ENCODE results near the gene CDKAL1. TPM values are rescaled to one million over a fixed set of nuclear protein-coding genes. Genes with fewer than 3 reads are reported as not detected.

CDKAL1 gene
- total and polyA plus RNA-seq, 2 donors (not counting 3 experiments of a cell fraction or from before 2014, with no cell fraction given) = 6.1 to 20.5 TPM

DNA sequence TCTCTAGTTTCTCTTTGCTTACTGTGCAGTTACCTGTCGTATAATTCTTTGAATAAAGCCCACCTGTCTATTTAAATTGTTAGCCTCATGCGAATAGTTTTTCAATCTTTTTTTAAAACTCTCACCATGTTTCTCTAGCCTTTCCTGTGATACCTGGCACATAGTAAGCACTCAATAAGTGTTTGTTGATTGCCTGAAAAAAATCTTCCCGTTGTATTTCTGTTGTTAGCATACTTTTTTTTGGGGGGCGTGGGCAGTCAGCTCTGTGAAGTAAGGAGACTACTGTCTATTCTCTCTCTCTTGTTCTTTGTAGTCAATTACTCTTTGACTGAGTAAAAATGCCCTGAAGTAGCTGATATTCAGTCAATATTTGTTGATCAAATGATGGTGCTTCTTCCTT lies 205.8 kb downstream of the CDKAL1 start:
- TF ChIP-seq EZH2 (IDR thresholded peaks at IDR 0.05; ENCODE audit: borderline replicate concordance, low read depth, low read length, severe bottlenecking) (no peak), FOS (IDR thresholded peaks at IDR 0.05; ENCODE audit: borderline replicate concordance, insufficient read depth, low read length) (no peak), GATA2 (IDR thresholded peaks at IDR 0.05; ENCODE audit: insufficient read depth, insufficient read length, low read depth, low read length) (no peak), POLR2A (IDR thresholded peaks at IDR 0.05; ENCODE audit: low read depth, low read length) (no peak), POLR2AphosphoS5 (IDR thresholded peaks at IDR 0.05; ENCODE audit: insufficient read depth, low read depth, low read length) (no peak), MYC (IDR thresholded peaks at IDR 0.05; ENCODE audit: low read depth, low read length) (no peak), JUN (IDR thresholded peaks at IDR 0.05; ENCODE audit: borderline replicate concordance, insufficient read depth, insufficient read length, low read depth) (no peak)
- TF ChIP-seq, protein P1, sequence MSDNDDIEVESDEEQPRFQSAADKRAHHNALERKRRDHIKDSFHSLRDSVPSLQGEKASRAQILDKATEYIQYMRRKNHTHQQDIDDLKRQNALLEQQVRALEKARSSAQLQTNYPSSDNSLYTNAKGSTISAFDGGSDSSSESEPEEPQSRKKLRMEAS (IDR thresholded peaks at IDR 0.05; ENCODE audit: insufficient read depth, insufficient read length) = no peak
- TF ChIP-seq, protein P2, sequence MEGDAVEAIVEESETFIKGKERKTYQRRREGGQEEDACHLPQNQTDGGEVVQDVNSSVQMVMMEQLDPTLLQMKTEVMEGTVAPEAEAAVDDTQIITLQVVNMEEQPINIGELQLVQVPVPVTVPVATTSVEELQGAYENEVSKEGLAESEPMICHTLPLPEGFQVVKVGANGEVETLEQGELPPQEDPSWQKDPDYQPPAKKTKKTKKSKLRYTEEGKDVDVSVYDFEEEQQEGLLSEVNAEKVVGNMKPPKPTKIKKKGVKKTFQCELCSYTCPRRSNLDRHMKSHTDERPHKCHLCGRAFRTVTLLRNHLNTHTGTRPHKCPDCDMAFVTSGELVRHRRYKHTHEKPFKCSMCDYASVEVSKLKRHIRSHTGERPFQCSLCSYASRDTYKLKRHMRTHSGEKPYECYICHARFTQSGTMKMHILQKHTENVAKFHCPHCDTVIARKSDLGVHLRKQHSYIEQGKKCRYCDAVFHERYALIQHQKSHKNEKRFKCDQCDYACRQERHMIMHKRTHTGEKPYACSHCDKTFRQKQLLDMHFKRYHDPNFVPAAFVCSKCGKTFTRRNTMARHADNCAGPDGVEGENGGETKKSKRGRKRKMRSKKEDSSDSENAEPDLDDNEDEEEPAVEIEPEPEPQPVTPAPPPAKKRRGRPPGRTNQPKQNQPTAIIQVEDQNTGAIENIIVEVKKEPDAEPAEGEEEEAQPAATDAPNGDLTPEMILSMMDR (IDR thresholded peaks at IDR 0.05; ENCODE audit: extremely low read depth in 1 of 2, insufficient read depth in 1 of 2, low read depth in 1 of 2, low read length in 2 of 2) = no peak
- intact Hi-C loops (cut with micrococcal nuclease) = no loop called here
- H3K4me3 ChIP-seq (replicated peaks in 1 of 3; ENCODE audit: insufficient read depth in 1 of 3, low read depth in 1 of 3, low read length in 3 of 3) = no peak overlapping the region
- H4K20me1 ChIP-seq (replicated peaks; ENCODE audit: control insufficient read depth, extremely low read depth, insufficient read depth, low read length) = no peaks in the 10 kb centered on the region
- FAIRE-seq (no peak), DNase-seq (ENCODE audit: low read depth, low spot score) (no peak)
- no peak overlapping the region for H3K27ac ChIP-seq (ENCODE audit: insufficient read depth, low read depth, low read length)
- H3K4me1 ChIP-seq (ENCODE audit: control insufficient read depth, extremely low read depth, insufficient read depth, low read length) = no peaks in the 10 kb centered on the region
- POLR2A ChIA-PET = no interaction called here
- no peaks in the 10 kb centered on the region for H3K9me1 ChIP-seq (replicated peaks; ENCODE audit: control insufficient read depth, extremely low read depth, insufficient read depth, low read length)
- CTCF ChIA-PET = no interaction called here
- no peaks in the 10 kb centered on the region for H3K36me3 ChIP-seq (ENCODE audit: control insufficient read depth in 2 of 2, extremely low read depth in 1 of 2, insufficient read depth in 2 of 2, low read length in 2 of 2)
- no peak overlapping the region for H3K9ac ChIP-seq (replicated peaks; ENCODE audit: extremely low read depth, insufficient read depth, low read length)
- H3K4me2 ChIP-seq (ENCODE audit: insufficient read depth, low read length) = no peak overlapping the region
- no TSS peak for BruUV-seq (replicated peaks)
- no peak overlapping the region for H2AFZ ChIP-seq (ENCODE audit: low read depth, low read length)
- H3K27me3 ChIP-seq (ENCODE audit: control insufficient read depth in 2 of 2, insufficient read depth in 2 of 2, low read length in 2 of 2) = no peaks in the 10 kb centered on the region
- no peaks in the 10 kb centered on the region for H3K79me2 ChIP-seq (ENCODE audit: control insufficient read depth, insufficient read depth, low read length)
- dilution Hi-C loops (cut with MboI; ENCODE audit: extremely low pct_ligation_motif_present, low sequenced_read_pairs) = no loop called here
- H3K9me3 ChIP-seq (replicated peaks; ENCODE audit: control insufficient read depth, insufficient read depth, low read length) = no peaks in the 10 kb centered on the region
